Measurements from ENCODE around the gene IST1. TPM values are rescaled to one million over a fixed set of nuclear protein-coding genes. Genes with fewer than 3 reads are reported as not detected.

The IST1 gene
- total and polyA plus RNA-seq, 9 of the 15 experiments (the other 6 are each of a cell fraction or from before 2014, with no cell fraction given): 135 to 334 (median 188) TPM

GRCh38 chr16:71883849-71884638, 11.3 kb upstream of the IST1 start, which contains the start of gene ZNF821 (continued):
- TF ChIP-seq CHD7 (IDR thresholded peaks at IDR 0.05; ENCODE audit: low read depth, low read length) (no peak), ZNF239 (CRISPR knock-in tag; IDR thresholded peaks at IDR 0.05) (no peak), CUX1 (CRISPR knock-in tag; IDR thresholded peaks at IDR 0.05) (no peak), CREB5 (CRISPR knock-in tag; IDR thresholded peaks at IDR 0.05) (no peak), HIVEP1 (CRISPR knock-in tag; IDR thresholded peaks at IDR 0.05) (no peak), ZNF717 (CRISPR knock-in tag; IDR thresholded peaks at IDR 0.05) (no peak), TCF15 (CRISPR knock-in tag; IDR thresholded peaks at IDR 0.05) (no peak)

Data from K562 (cell line).